HCT116 (cell line): Measurements from ENCODE around the gene THSD7B. TPM values are rescaled to one million over a fixed set of nuclear protein-coding genes. Genes with fewer than 3 reads are reported as not detected.

Source experiments
- ATAC-seq: fragments of 200-7000 bp; cut with Tn5 transposase; 2 replicates; pipeline ENCODE4 v1.9.1; 2020; ENCODE audit warnings: mild to moderate bottlenecking, moderate library complexity
- BruUV-seq: library from RNA; stranded (reverse); fragments of 400-500 nt; replicated peaks from 2 replicates; lab custom pipeline; 2021; lab: Mats Ljungman, UMichigan
- CTCF ChIA-PET: fragments of 300-600 bp; sonication (Branson Sonifier 250); formaldehyde crosslinking; loops from one replicate; lab custom pipeline; 2021; ENCODE audit warnings: antibody characterized with exemption; lab: Charles Lee
- POLR2A ChIA-PET: fragments of 300-600, 350-600 bp; sonication (Branson Sonifier 250); formaldehyde crosslinking; loops from one replicate; lab custom pipeline; 2021; ENCODE audit warnings: antibody characterized with exemption; lab: Charles Lee
- RAD21 ChIA-PET, 2 experiments: fragments of 300-600 bp; sonication (Branson Sonifier 250); formaldehyde crosslinking; loops; one replicate each; lab custom pipeline; 2023; ENCODE audit warnings: low total read pairs in 2 of 2; ENCODE audit not compliant: uncharacterized antibody in 2 of 2, unreplicated experiment in 2 of 2, low non-redundant PET in 1 of 2; lab: Charles Lee
- DNase-seq: peaks from one replicate; pipeline ENCODE4 v3.0.0-alpha.2; 2010; ENCODE audit warnings: low read depth, low spot score
- H2AFZ ChIP-seq: fragments of 200-600 bp; shearing (Covaris generic), sonication (generic); 2 replicates; pipeline ENCODE4 v1.6.1; 2017; ENCODE audit warnings: low read depth, mixed run types, mixed read lengths, antibody characterized with exemption, low read length; ENCODE audit not compliant: poor library complexity, severe bottlenecking
- H3K27ac ChIP-seq: 2 replicates; pipeline ENCODE4 v1.5.1; 2012; ENCODE audit warnings: low read depth, low read length
- H3K27me3 ChIP-seq: fragments of 200-600 bp; sonication (generic); 2 replicates; pipeline ENCODE4 v1.6.1; 2016; ENCODE audit warnings: mixed run types, low read length, mixed read lengths; ENCODE audit not compliant: insufficient read depth
- H3K36me3 ChIP-seq, 2 experiments: fragments of 200-500 bp in 1 of 2; fragments of 200-600 bp in 1 of 2; sonication (Bioruptor generic) in 1 of 2; sonication (generic) in 1 of 2; 2 replicates each; pipeline versions ENCODE4 v1.5.1 to v1.6.1; 2014 to 2016; ENCODE audit warnings: low read length in 2 of 2, inconsistent platforms in 1 of 2, mixed read lengths in 1 of 2, mixed run types in 1 of 2; ENCODE audit not compliant: insufficient read depth in 2 of 2, control insufficient read depth in 1 of 2
- H3K4me1 ChIP-seq, 2 experiments: fragments of 200-600 bp in 1 of 2; sonication (generic) in 1 of 2; 2 replicates each; pipeline versions ENCODE4 v1.5.1 to v1.6.1; 2012 to 2017; ENCODE audit warnings: low read length in 2 of 2, inconsistent platforms in 1 of 2, mild to moderate bottlenecking in 1 of 2, mixed read lengths in 1 of 2, mixed run types in 1 of 2, moderate library complexity in 1 of 2; ENCODE audit not compliant: insufficient read depth in 2 of 2, control insufficient read depth in 1 of 2
- H3K4me2 ChIP-seq: fragments of 200-600 bp; sonication (generic); 2 replicates; pipeline ENCODE4 v1.6.1; 2017; ENCODE audit warnings: mixed run types, low read length, mixed read lengths
- H3K4me3 ChIP-seq, 2 experiments: fragments of 200-600 bp in 1 of 2; sonication (generic) in 1 of 2; replicated peaks in 1 of 2; 2 replicates each; pipeline ENCODE4 v1.5.1; 2011 to 2016; ENCODE audit warnings: low read length in 2 of 2, control low read depth in 1 of 2, low read depth in 1 of 2, mild to moderate bottlenecking in 1 of 2, mixed read lengths in 1 of 2, mixed run types in 1 of 2
- H3K79me2 ChIP-seq: fragments of 200-600 bp; sonication (generic); 2 replicates; pipeline ENCODE4 v1.6.1; 2017; ENCODE audit warnings: mild to moderate bottlenecking, mixed run types, low read length, moderate library complexity, mixed read lengths; ENCODE audit not compliant: insufficient read depth
- H3K9ac ChIP-seq: fragments of 200-600 bp; sonication (generic); 2 replicates; pipeline ENCODE4 v1.6.1; 2016; ENCODE audit warnings: low read length, mixed read lengths
- H3K9me2 ChIP-seq: fragments of 200-600 bp; sonication (generic), shearing (Covaris generic); 2 replicates; pipeline ENCODE4 v1.6.1; 2017; ENCODE audit warnings: mixed run types, mild to moderate bottlenecking, moderate library complexity; ENCODE audit not compliant: insufficient read depth
- H3K9me3 ChIP-seq, 2 experiments: fragments of 200-500 bp in 1 of 2; fragments of 200-600 bp in 1 of 2; sonication (Bioruptor generic) in 1 of 2; sonication (generic) in 1 of 2; 2 replicates each; pipeline ENCODE4 v1.6.1; 2014 to 2017; ENCODE audit warnings: low read length in 2 of 2, mixed read lengths in 2 of 2, inconsistent platforms in 1 of 2, low read depth in 1 of 2, mild to moderate bottlenecking in 1 of 2, mixed run types in 1 of 2, moderate library complexity in 1 of 2; ENCODE audit not compliant: control insufficient read depth in 1 of 2, insufficient read depth in 1 of 2
- H4K20me1 ChIP-seq: fragments of 200-600 bp; sonication (generic), shearing (Covaris generic); 2 replicates; pipeline ENCODE4 v1.6.1; 2017; ENCODE audit warnings: mixed run types, mild to moderate bottlenecking, moderate library complexity; ENCODE audit not compliant: insufficient read depth
- ATF3 ChIP-seq: IDR thresholded peaks from 2 replicates; pipeline ENCODE4 v1.6.1; 2012
- CBX3 ChIP-seq: IDR thresholded peaks from 2 replicates; pipeline ENCODE4 v1.6.1; 2012; ENCODE audit warnings: low read depth
- CEBPB ChIP-seq: IDR thresholded peaks from 2 replicates; pipeline ENCODE4 v1.6.1; 2012; ENCODE audit warnings: low read depth
- EGR1 ChIP-seq: IDR thresholded peaks from 2 replicates; pipeline ENCODE4 v1.6.1; 2012; ENCODE audit warnings: low read depth
- ELF1 ChIP-seq: IDR thresholded peaks from 2 replicates; pipeline ENCODE4 v1.6.1; 2012; ENCODE audit warnings: low read depth, borderline replicate concordance
- FOSL1 ChIP-seq: IDR thresholded peaks from 2 replicates; pipeline ENCODE4 v1.6.1; 2012; ENCODE audit warnings: low read depth
- JUND ChIP-seq: IDR thresholded peaks from 2 replicates; pipeline ENCODE4 v1.6.1; 2012
- MAX ChIP-seq: IDR thresholded peaks from 2 replicates; pipeline ENCODE4 v1.6.1; 2012
- POLR2A ChIP-seq: IDR thresholded peaks from 2 replicates; pipeline ENCODE4 v1.7.0; 2011; ENCODE audit warnings: borderline replicate concordance; ENCODE audit not compliant: insufficient read depth, insufficient read length; ENCODE audit errors: extremely low read depth
- RAD21 ChIP-seq: IDR thresholded peaks from 2 replicates; pipeline ENCODE4 v1.6.1; 2012; ENCODE audit warnings: low read depth, mild to moderate bottlenecking
- SIN3A ChIP-seq: IDR thresholded peaks from 2 replicates; pipeline ENCODE4 v1.6.1; 2012; ENCODE audit warnings: low read depth
- SRF ChIP-seq: IDR thresholded peaks from 2 replicates; pipeline ENCODE4 v1.6.1; 2012; ENCODE audit warnings: low read depth
- ZFX ChIP-seq: fragments of 450-650 bp; IDR thresholded peaks from 2 replicates; pipeline ENCODE4 v1.6.1; 2017
- ZNF274 ChIP-seq: fragments of 200-500 bp; sonication (Bioruptor generic); IDR thresholded peaks from 2 replicates; pipeline ENCODE4 v1.6.1; 2014; ENCODE audit warnings: mild to moderate bottlenecking, low read depth, low read length, inconsistent platforms
- intact Hi-C: fragments of 100-400 bp; cut with micrococcal nuclease; formaldehyde crosslinking; loops from 2 replicates; pipeline ENCODE4 v1.10.0; 2022
- total RNA-seq: library from RNA; stranded (reverse); gene quantifications from one replicate; pipeline ENCODE4 v1.2.1, GENCODE V29; 2021; ENCODE audit not compliant: unreplicated experiment
- TF ChIP-seq, protein P1 (sequence below), 3 experiments: fragments of 200-600 bp in 1 of 3; sonication (generic) in 1 of 3; IDR thresholded peaks in 2 of 3; conservative IDR thresholded peaks in 1 of 3; 2 replicates each; pipeline ENCODE4 v1.5.1; 2012 to 2017; ENCODE audit warnings: low read depth in 2 of 3, low read length in 2 of 3, antibody characterized with exemption in 1 of 3, borderline replicate concordance in 1 of 3, control low read depth in 1 of 3, mild to moderate bottlenecking in 1 of 3, mixed read lengths in 1 of 3, mixed run types in 1 of 3, moderate library complexity in 1 of 3; ENCODE audit not compliant: insufficient read depth in 1 of 3
- TF ChIP-seq, protein P2 (sequence below): IDR thresholded peaks from 2 replicates; pipeline ENCODE4 v1.6.1; 2012; ENCODE audit warnings: low read depth

The THSD7B gene
- total RNA-seq, 1 experiment from 2014 or later: not detected

GRCh38 chr2:137183206-137183898 lies 418.0 kb downstream of the THSD7B start (continued):
- TF ChIP-seq, protein P1, sequence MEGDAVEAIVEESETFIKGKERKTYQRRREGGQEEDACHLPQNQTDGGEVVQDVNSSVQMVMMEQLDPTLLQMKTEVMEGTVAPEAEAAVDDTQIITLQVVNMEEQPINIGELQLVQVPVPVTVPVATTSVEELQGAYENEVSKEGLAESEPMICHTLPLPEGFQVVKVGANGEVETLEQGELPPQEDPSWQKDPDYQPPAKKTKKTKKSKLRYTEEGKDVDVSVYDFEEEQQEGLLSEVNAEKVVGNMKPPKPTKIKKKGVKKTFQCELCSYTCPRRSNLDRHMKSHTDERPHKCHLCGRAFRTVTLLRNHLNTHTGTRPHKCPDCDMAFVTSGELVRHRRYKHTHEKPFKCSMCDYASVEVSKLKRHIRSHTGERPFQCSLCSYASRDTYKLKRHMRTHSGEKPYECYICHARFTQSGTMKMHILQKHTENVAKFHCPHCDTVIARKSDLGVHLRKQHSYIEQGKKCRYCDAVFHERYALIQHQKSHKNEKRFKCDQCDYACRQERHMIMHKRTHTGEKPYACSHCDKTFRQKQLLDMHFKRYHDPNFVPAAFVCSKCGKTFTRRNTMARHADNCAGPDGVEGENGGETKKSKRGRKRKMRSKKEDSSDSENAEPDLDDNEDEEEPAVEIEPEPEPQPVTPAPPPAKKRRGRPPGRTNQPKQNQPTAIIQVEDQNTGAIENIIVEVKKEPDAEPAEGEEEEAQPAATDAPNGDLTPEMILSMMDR (IDR thresholded peaks at IDR 0.05 in 2 of 3, conservative IDR thresholded peaks at IDR 0.05 in 1 of 3; ENCODE audit: borderline replicate concordance in 1 of 3, insufficient read depth in 1 of 3, low read depth in 2 of 3, low read length in 2 of 3): no peak
- TF ChIP-seq EGR1: no peak
- no peak for TF ChIP-seq ELF1
- TF ChIP-seq CEBPB: no peak
- no peak for TF ChIP-seq ATF3

DNA sequence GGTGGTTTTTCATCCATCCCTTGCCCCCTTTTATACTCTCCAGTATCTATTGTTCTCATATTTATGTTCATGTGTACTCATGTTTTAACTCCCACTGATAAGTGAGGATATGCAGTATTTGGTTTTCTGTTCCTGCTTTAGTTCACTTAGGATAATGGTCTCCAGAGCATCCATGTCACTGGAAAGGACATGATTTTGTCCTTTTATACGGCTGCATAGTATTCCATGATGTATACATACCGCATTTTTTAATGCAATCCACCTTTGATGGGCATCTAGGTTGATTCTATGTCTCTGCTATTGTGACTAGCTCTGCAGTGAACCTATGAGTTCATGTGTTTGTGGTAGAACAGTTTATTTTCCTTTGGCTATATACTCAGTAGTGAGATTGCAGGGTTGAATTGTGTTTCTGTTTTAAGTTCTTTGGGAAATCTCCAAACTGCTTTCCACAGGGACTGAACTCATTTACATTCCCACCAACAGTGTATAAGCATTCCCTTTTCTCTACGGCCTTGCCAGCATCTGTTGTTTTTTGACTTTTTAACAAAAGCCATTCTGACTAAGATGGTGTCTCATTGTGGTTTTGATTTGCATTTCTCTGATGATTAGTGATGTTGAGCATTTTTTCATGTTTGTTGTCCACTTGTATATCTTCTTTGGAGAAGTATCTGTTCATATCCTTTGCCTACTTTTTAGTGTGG lies 420.2 kb downstream of the THSD7B start:
- RAD21 ChIA-PET: no interaction called here
- CTCF ChIA-PET: no interaction called here
- no peak for TF ChIP-seq SRF
- no peak for TF ChIP-seq CBX3
- no peak for TF ChIP-seq POLR2A
- TF ChIP-seq RAD21: no peak
- TF ChIP-seq, protein P2, sequence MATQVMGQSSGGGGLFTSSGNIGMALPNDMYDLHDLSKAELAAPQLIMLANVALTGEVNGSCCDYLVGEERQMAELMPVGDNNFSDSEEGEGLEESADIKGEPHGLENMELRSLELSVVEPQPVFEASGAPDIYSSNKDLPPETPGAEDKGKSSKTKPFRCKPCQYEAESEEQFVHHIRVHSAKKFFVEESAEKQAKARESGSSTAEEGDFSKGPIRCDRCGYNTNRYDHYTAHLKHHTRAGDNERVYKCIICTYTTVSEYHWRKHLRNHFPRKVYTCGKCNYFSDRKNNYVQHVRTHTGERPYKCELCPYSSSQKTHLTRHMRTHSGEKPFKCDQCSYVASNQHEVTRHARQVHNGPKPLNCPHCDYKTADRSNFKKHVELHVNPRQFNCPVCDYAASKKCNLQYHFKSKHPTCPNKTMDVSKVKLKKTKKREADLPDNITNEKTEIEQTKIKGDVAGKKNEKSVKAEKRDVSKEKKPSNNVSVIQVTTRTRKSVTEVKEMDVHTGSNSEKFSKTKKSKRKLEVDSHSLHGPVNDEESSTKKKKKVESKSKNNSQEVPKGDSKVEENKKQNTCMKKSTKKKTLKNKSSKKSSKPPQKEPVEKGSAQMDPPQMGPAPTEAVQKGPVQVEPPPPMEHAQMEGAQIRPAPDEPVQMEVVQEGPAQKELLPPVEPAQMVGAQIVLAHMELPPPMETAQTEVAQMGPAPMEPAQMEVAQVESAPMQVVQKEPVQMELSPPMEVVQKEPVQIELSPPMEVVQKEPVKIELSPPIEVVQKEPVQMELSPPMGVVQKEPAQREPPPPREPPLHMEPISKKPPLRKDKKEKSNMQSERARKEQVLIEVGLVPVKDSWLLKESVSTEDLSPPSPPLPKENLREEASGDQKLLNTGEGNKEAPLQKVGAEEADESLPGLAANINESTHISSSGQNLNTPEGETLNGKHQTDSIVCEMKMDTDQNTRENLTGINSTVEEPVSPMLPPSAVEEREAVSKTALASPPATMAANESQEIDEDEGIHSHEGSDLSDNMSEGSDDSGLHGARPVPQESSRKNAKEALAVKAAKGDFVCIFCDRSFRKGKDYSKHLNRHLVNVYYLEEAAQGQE: no peak
- TF ChIP-seq SIN3A: no peak
- no peak for TF ChIP-seq ZNF274
- no peak for TF ChIP-seq JUND
- TF ChIP-seq, protein P1 (IDR thresholded peaks at IDR 0.05 in 2 of 3, conservative IDR thresholded peaks at IDR 0.05 in 1 of 3; ENCODE audit: borderline replicate concordance in 1 of 3, insufficient read depth in 1 of 3, low read depth in 2 of 3, low read length in 2 of 3): no peak
- no peak for TF ChIP-seq ELF1
- TF ChIP-seq ZFX: no peak
- TF ChIP-seq FOSL1: no peak
- no peak for TF ChIP-seq MAX

More for the DNA sequence above, 420.2 kb downstream of the THSD7B start:
- Histone ChIP-seq H4K20me1 (no peaks in the 10 kb centered on the region), H3K9me2 (no peaks in the 10 kb centered on the region), H3K4me3 (no peak overlapping the region), H3K79me2 (no peaks in the 10 kb centered on the region), H3K9me3 (peaks cover 0 to 13% of the 10 kb centered on the region in 2 experiments; a peak in 2 of 4 replicates), H2AFZ (no peak overlapping the region), H3K36me3 (no peaks in the 10 kb centered on the region), H3K27me3 (no peaks in the 10 kb centered on the region), H3K4me2 (no peak overlapping the region), H3K27ac (no peak overlapping the region), H3K9ac (no peak overlapping the region), H3K4me1 (no peaks in the 10 kb centered on the region)
- ATAC-seq (no peak), DNase-seq (no peak)
- no TSS peak for BruUV-seq
- intact Hi-C loops: no loop called here
- POLR2A ChIA-PET: no interaction called here
